ENCODE results near the gene PDAP1. TPM values are rescaled to one million over a fixed set of nuclear protein-coding genes. Genes with fewer than 3 reads are reported as not detected.
"Not testable (repeated sequence)": the region's sequence is repeated elsewhere in the genome, so short reads cannot be mapped to it uniquely, and the experiment has no call there.

The PDAP1 gene
- total and polyA plus RNA-seq, 7 donors = 84.5 to 194 (median 89.5) TPM

DNA sequence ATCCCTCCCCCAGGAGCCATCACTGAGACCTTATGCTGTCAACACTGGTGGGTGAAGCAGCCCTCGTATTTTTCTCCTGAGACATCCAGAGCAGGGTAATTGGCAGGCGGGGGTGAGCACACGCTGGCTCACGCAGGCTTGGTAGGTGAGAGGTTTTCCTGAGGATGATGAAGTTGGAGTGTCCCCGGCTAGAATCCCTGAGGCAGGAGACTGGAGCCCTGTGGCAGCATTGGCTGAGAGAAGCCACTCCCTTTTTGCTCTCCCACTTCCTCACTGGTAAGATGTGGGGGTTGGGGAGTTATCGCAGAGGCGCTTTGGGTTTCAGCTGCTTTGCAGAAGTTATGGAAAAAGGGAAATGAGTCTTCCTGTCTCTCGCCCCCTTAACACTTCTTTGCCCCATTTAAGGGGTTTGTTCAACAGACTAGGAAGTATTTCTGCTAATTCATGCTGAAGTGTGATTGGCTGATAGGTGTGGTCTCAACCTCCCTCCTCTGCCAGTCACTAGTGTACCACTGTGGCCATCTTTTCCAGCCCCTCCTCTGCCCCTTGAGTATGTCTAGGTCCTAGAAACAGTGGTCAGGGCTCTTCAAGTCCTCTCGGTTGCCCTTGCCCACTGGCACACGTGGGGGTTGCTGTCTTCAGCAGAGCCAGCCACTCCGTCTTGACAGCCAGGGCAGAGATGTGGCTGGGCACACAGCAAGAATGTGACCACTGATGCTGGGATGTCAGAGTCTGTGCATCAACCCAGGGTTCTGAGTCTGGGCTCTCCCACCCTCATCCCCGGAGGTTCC, 28.2 kb downstream of the PDAP1 start:
- TF ChIP-seq POLR2AphosphoS5 (IDR thresholded peaks at IDR 0.05) = peak in 1 of 4 donors; percentile 6
- TF ChIP-seq, protein P1, sequence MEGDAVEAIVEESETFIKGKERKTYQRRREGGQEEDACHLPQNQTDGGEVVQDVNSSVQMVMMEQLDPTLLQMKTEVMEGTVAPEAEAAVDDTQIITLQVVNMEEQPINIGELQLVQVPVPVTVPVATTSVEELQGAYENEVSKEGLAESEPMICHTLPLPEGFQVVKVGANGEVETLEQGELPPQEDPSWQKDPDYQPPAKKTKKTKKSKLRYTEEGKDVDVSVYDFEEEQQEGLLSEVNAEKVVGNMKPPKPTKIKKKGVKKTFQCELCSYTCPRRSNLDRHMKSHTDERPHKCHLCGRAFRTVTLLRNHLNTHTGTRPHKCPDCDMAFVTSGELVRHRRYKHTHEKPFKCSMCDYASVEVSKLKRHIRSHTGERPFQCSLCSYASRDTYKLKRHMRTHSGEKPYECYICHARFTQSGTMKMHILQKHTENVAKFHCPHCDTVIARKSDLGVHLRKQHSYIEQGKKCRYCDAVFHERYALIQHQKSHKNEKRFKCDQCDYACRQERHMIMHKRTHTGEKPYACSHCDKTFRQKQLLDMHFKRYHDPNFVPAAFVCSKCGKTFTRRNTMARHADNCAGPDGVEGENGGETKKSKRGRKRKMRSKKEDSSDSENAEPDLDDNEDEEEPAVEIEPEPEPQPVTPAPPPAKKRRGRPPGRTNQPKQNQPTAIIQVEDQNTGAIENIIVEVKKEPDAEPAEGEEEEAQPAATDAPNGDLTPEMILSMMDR (IDR thresholded peaks at IDR 0.05) = no peak
- intact Hi-C loops (cut with DNase I) = no loop called here
- peaks cover 0 to 43% (median 38%) of the 10 kb centered on the region in 4 donors for H3K4me1 ChIP-seq

DNA sequence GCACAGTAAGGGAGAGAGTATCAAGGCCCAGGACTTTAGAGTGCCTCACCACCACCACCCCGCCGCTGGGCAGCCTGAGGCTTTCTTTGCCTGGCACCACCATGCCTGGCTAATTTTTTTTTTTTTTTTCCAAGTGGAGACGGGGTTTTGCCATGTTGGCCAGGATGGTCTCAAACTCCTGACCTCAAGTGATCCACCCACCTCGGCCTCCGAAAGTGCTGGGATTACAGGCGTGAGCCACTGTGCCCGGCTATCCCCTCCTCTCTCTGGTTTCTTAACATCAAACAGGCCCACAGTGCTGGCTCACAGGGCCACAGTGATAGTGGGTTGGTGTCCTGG, 28.7 kb downstream of the PDAP1 start:
- H3K9me3 ChIP-seq; DNase-seq; intact Hi-C loops (cut with DNase I); H3K27me3 ChIP-seq; H3K36me3 ChIP-seq: not testable (repeated sequence)
- Histone ChIP-seq H3K4me3 (peak overlapping the region in 2 of 4 donors; percentile 9 to 21), H3K4me1 (peaks cover 0 to 44% (median 39%) of the 10 kb centered on the region in 4 donors), H3K27ac (peak overlapping the region; percentile 78 to 85 (median 84))
- WGBS, 2 donors = 57 to 82% methylated on average over 7 of the region's 7 CpGs

More for the DNA sequence above, 28.2 kb downstream of the PDAP1 start:
- H3K4me3 ChIP-seq = peak overlapping the region in 2 of 4 donors; percentile 9 to 21
- DNase-seq = no peak
- peak overlapping the region; percentile 78 to 85 (median 84) for H3K27ac ChIP-seq
- H3K9me3 ChIP-seq = no peaks in the 10 kb centered on the region
- 38 to 74% methylated on average over 12 of the region's 12 CpGs for WGBS, 2 donors
- no peaks in the 10 kb centered on the region for H3K36me3 ChIP-seq
- H3K27me3 ChIP-seq = no peaks in the 10 kb centered on the region

DNA sequence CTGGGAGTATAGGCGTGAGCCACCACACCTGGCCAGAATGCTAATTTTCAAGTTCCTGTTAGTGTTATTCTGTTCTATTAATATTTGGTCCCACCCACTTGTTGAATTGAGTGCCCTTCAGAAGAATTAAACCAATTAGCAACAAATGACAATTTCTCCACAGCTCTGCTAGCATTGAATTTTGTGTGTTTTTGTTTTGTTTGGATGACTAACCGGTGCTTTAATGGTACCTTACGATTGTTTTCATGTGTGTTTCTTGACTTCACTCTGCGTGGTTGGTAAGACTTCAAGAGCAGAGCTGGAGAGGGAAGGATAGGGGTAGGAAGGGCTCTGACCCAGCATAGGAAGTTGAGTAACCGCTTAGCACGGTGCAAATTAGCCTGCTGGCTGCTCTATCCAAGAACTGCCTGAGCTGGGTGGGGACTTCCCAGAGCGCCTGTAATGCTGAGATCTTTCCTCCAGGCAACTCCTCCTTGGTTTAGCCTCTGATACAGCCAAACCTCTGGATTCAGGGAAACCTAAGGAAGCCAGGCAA, 29.3 kb downstream of the PDAP1 start:
- H3K27ac ChIP-seq = peak overlapping the region; percentile 78 to 85 (median 84)

DNA sequence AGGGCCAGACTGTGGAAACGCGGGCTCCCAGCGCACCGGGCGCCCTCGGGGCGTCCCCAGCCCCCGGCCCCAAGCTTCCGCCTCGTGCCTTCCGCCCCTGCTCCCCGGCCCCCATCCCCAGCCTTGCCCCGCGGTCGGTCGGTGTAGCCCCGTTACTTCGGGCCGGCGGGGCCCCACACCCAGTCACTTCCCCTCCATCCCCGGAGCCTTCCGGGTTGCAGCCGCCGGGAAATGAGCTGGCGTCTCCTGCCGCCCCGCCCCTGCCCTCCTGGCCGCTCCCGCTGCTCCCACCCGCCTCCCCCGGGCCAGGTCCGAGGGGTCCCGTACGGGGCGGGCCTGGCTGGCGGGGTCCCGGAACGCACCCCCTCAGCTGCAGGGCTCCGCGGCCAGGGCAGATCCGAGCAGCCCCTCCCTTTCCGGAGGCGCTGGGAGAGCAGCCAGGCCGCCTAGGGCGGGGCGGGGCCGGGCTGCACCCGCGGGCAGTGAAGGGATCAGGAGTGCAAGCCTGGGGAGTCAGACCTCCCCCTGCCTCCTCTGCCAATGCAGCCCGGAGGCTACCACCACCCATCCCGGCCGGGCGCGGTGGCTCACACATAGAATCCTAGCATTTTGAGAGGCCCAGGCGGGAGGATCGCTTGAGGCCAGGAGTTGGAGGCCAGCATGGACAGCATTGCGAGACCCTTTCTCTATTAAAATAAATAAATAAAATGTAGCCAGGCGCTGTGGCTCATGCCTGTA, 33.2 kb downstream of the PDAP1 start:
- Histone ChIP-seq H3K36me3 (no peaks in the 10 kb centered on the region), H3K9me3 (no peaks in the 10 kb centered on the region), H3K4me3 (peak overlapping the region; percentile 74 to 100 (median 80)), H3K4me1 (peaks cover 0 to 42% (median 37%) of the 10 kb centered on the region in 4 donors), H3K27me3 (no peaks in the 10 kb centered on the region), H3K27ac (peak overlapping the region; percentile 82 to 89 (median 85))
- intact Hi-C loops (cut with DNase I) = no loop called here
- peak in 3 of 4 donors; percentile 58 to 78 (median 72) for TF ChIP-seq POLR2AphosphoS5 (IDR thresholded peaks at IDR 0.05)
- TF ChIP-seq EP300 (IDR thresholded peaks at IDR 0.05) = peak in 1 of 4 donors; percentile 44
- TF ChIP-seq POLR2A (IDR thresholded peaks at IDR 0.05) = no peak
- DNase-seq = peak; percentile 88
- WGBS, 2 donors = 1 to 4% methylated on average over 58 of the region's 58 CpGs

More for the DNA sequence above, 29.3 kb downstream of the PDAP1 start:
- H3K27me3 ChIP-seq = no peaks in the 10 kb centered on the region
- no peaks in the 10 kb centered on the region for H3K9me3 ChIP-seq
- intact Hi-C loops (cut with DNase I) = no loop called here
- H3K36me3 ChIP-seq = no peaks in the 10 kb centered on the region
- peak overlapping the region in 2 of 4 donors; percentile 9 to 21 for H3K4me3 ChIP-seq
- peaks cover 0 to 49% (median 42%) of the 10 kb centered on the region in 4 donors for H3K4me1 ChIP-seq
- 28 to 56% methylated on average over 7 of the region's 7 CpGs for WGBS, 2 donors
- peak in 3 of 4 donors; percentile 19 to 57 (median 35) for TF ChIP-seq POLR2AphosphoS5 (IDR thresholded peaks at IDR 0.05)
- TF ChIP-seq EP300 (IDR thresholded peaks at IDR 0.05) = no peak
- TF ChIP-seq, protein P1 (IDR thresholded peaks at IDR 0.05) = no peak
- peak; percentile 90 for DNase-seq

DNA sequence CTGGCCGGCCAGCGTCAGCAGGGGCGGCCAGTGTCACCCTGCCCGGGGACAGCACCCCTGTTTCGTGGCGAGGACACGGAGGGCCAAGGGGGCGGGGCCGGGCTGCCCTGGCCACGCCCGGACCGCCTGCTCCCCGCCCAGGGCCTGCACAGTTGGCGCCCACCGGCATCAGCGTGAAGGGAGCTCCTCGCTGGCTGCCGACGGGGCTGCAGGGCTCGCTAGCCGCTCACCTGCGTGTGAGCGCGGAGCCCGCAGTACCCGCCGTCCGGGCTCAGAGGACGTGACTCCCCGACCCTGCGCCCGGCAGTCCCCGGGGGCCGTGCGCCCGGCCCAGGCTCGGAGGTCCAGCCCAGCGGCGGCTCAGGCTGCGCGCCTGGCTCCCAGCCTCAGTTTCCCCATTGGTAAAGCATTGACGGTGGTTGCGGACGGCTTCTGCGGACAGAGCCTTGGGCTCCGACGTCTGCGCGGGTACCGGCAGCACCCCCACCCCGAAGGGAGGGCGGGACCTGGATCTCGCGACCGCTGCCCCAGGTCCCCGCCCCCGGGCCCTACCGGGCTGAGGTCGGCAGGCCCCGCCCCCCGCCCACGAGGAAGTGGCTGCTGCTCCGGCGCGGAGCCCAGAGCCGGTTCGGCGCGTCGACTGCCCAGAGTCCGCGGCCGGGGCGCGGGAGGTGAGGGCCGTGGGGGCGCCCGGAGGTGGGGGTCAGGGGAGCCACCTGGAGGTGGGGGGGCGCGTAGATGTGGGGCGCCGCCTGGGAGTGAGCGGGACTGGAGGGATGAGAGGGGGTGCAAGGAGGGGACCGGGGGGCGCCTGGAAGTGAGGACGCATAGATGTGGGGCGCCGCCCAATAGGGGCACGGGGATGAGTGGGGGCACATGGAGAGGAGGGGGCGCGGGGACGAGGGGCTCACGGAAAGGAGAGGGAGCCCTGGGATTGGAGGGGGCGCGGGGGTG, 34.0 kb downstream of the PDAP1 start, which contains the start of gene ARPC1B:
Gene ARPC1B (plus strand): TSS at position 620 of the 954 bp plus-strand sequence. CDS start 10,985 bp downstream, outside the sequence.
- Histone ChIP-seq H3K36me3 (no peaks in the 10 kb centered on the region), H3K4me1 (peaks cover 0 to 37% (median 28%) of the 10 kb centered on the region in 4 donors), H3K27me3 (no peaks in the 10 kb centered on the region), H3K9me3 (no peaks in the 10 kb centered on the region), H3K4me3 (peak within 1 kb of the TSS; percentile 74 to 100 (median 80)), H3K27ac (peak within 1 kb of the TSS; percentile 82 to 89 (median 85))
- TF ChIP-seq POLR2A (IDR thresholded peaks at IDR 0.05) (peak in 1 of 2 donors; percentile 29), POLR2AphosphoS5 (IDR thresholded peaks at IDR 0.05) (peak; percentile 60 to 88 (median 76))
- TF ChIP-seq, protein P1 (IDR thresholded peaks at IDR 0.05) = no peak
- peak; percentile 87 for DNase-seq
- 1% methylated on average over 95 of the region's 95 CpGs for WGBS, 2 donors
- intact Hi-C loops (cut with DNase I) = loop anchor here (1.0 kb wide), 1 partner anchor 34 kb away; the partner anchor contains the start of genes BUD31 and PDAP1

Measured in sigmoid colon (tissue), 7 donors.